ENCODE results near the gene MYO1D.

GRCh38 chr17:32553168-32553567 lies 323.8 kb downstream of the MYO1D start:
- TF ChIP-seq EP300 (IDR thresholded peaks at IDR 0.05) (no peak), POLR2AphosphoS5 (IDR thresholded peaks at IDR 0.05) (no peak), CTCF (IDR thresholded peaks at IDR 0.05) (no peak), POLR2A (IDR thresholded peaks at IDR 0.05) (no peak)

All from suprapubic skin (tissue), 4 donors.